ENCODE results near the gene RNPEPL1. TPM values are rescaled to one million over a fixed set of nuclear protein-coding genes. Genes with fewer than 3 reads are reported as not detected.
A peak's percentile ranks its signal among the peaks of the same experiment; 100 is the strongest.
"Not testable (repeated sequence)": the region's sequence is repeated elsewhere in the genome, so short reads cannot be mapped to it uniquely, and the experiment has no call there.

RNPEPL1 gene
- polyA plus RNA-seq, 3 donors = 15.4 to 100 (median 36.4) TPM

- intact Hi-C loops (cut with micrococcal nuclease) = no loop called here
- Mint-ChIP-seq H3K4me3 (peak overlapping the region in 1 of 2 donors; percentile 80), H3K27ac (peak overlapping the region in 1 of 7 donors; percentile 1)
Observed at GRCh38 chr2:240520130-240520973, 47.9 kb upstream of the RNPEPL1 start.

DNA sequence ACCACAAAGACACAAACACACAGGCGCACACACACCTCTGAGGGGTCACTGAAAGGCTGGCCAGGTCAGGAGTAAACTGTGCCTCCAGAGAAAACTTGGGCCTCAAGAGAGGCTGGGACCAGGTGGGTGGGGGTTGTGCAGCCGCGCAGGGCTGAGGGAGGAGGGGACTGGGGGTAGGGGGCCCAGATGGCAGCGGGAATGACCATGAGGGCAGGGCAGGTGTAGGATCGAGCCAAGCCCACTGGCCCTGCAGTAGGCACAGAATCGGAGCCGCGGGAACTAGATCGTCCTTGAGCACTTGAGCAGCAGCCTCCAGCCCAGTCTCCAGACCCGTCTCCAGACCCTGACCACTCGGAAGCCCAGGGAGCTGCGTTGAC is 47.3 kb upstream of the RNPEPL1 start:
- H3K4me2 ChIP-seq (replicated peaks; ENCODE audit: extremely low read depth, low read length, poor library complexity, severe bottlenecking) = no peak overlapping the region
- 100% methylated on average over 10 of the region's 12 CpGs for WGBS (ENCODE audit: insufficient coverage)
- no peak overlapping the region for H3K9ac ChIP-seq (ENCODE audit: insufficient read depth, low read length, poor library complexity, severe bottlenecking)
- no peak overlapping the region for H3K27ac Mint-ChIP-seq
- H3K36me3 ChIP-seq (replicated peaks in 1 of 2; ENCODE audit: control insufficient read depth in 1 of 2, insufficient read depth in 2 of 2, low read length in 2 of 2) = peaks cover 20 to 43% of the 10 kb centered on the region in 2 donors
- no peak overlapping the region for H3K27ac ChIP-seq (ENCODE audit: low read depth in 1 of 2, low read length in 2 of 2)
- no peaks in the 10 kb centered on the region for H3K79me2 ChIP-seq (ENCODE audit: insufficient read depth, low read length)
- H3K9me3 Mint-ChIP-seq = peaks cover 34 to 51% (median 48%) of the 10 kb centered on the region in 7 donors
- H2AFZ ChIP-seq (ENCODE audit: insufficient read depth, low read depth, low read length, poor library complexity, severe bottlenecking) = no peak overlapping the region
- intact Hi-C loops (cut with micrococcal nuclease) = no loop called here
- H3K4me1 ChIP-seq (ENCODE audit: control insufficient read depth in 1 of 2, insufficient read depth in 2 of 2, low read length in 2 of 2) = no peaks in the 10 kb centered on the region
- peak overlapping the region in 1 of 2 donors; percentile 80 for H3K4me3 Mint-ChIP-seq
- peaks cover 45 to 53% of the 10 kb centered on the region in 2 donors for H3K9me3 ChIP-seq (replicated peaks in 1 of 2; ENCODE audit: control insufficient read depth in 1 of 2, insufficient read depth in 1 of 2, low read length in 2 of 2)
- H3K36me3 Mint-ChIP-seq = peaks cover 54 to 66% of the 10 kb centered on the region in 2 donors
- H3K4me3 ChIP-seq (replicated peaks in 1 of 3; ENCODE audit: low read depth in 2 of 3, low read length in 3 of 3) = no peak overlapping the region
- H3K27me3 Mint-ChIP-seq (ENCODE audit: low read depth in 3 of 3) = peaks cover 14 to 32% (median 16%) of the 10 kb centered on the region in 3 donors
- H3K27me3 ChIP-seq (ENCODE audit: control insufficient read depth in 2 of 2, insufficient read depth in 2 of 2, low read length in 2 of 2) = peaks cover 0 to 8% of the 10 kb centered on the region in 2 donors
- peaks cover 6% of the 10 kb centered on the region for H3K4me1 Mint-ChIP-seq
- peaks cover 4% of the 10 kb centered on the region for H4K20me1 ChIP-seq (ENCODE audit: insufficient read depth, low read length)
- TF ChIP-seq, protein P1, sequence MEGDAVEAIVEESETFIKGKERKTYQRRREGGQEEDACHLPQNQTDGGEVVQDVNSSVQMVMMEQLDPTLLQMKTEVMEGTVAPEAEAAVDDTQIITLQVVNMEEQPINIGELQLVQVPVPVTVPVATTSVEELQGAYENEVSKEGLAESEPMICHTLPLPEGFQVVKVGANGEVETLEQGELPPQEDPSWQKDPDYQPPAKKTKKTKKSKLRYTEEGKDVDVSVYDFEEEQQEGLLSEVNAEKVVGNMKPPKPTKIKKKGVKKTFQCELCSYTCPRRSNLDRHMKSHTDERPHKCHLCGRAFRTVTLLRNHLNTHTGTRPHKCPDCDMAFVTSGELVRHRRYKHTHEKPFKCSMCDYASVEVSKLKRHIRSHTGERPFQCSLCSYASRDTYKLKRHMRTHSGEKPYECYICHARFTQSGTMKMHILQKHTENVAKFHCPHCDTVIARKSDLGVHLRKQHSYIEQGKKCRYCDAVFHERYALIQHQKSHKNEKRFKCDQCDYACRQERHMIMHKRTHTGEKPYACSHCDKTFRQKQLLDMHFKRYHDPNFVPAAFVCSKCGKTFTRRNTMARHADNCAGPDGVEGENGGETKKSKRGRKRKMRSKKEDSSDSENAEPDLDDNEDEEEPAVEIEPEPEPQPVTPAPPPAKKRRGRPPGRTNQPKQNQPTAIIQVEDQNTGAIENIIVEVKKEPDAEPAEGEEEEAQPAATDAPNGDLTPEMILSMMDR (IDR thresholded peaks at IDR 0.05) = no peak
- DNase-seq = no peak

More at GRCh38 chr2:240520130-240520973, 47.9 kb upstream of the RNPEPL1 start:
- no peak overlapping the region for H3K27ac ChIP-seq (ENCODE audit: low read depth in 1 of 2, low read length in 2 of 2)
- H2AFZ ChIP-seq (ENCODE audit: insufficient read depth, low read depth, low read length, poor library complexity, severe bottlenecking) = no peak overlapping the region
- H4K20me1 ChIP-seq (ENCODE audit: insufficient read depth, low read length) = peaks cover 4% of the 10 kb centered on the region
- peaks cover 17 to 37% of the 10 kb centered on the region in 2 donors for H3K36me3 ChIP-seq (replicated peaks in 1 of 2; ENCODE audit: control insufficient read depth in 1 of 2, insufficient read depth in 2 of 2, low read length in 2 of 2)
- 33% methylated on average over 40 of the region's 52 CpGs for WGBS (ENCODE audit: insufficient coverage)
- peaks cover 39 to 47% of the 10 kb centered on the region in 2 donors for H3K9me3 ChIP-seq (replicated peaks in 1 of 2; ENCODE audit: control insufficient read depth in 1 of 2, insufficient read depth in 1 of 2, low read length in 2 of 2)
- H3K27me3 ChIP-seq (ENCODE audit: control insufficient read depth in 2 of 2, insufficient read depth in 2 of 2, low read length in 2 of 2) = peaks cover 0 to 8% of the 10 kb centered on the region in 2 donors
- no peak overlapping the region for H3K4me2 ChIP-seq (replicated peaks; ENCODE audit: extremely low read depth, low read length, poor library complexity, severe bottlenecking)
- H3K36me3 Mint-ChIP-seq = peaks cover 50 to 60% of the 10 kb centered on the region in 2 donors
- peaks cover 6% of the 10 kb centered on the region for H3K4me1 Mint-ChIP-seq
- no peaks in the 10 kb centered on the region for H3K4me1 ChIP-seq (ENCODE audit: control insufficient read depth in 1 of 2, insufficient read depth in 2 of 2, low read length in 2 of 2)
- H3K9ac ChIP-seq (ENCODE audit: insufficient read depth, low read length, poor library complexity, severe bottlenecking) = no peak overlapping the region
- H3K9me3 Mint-ChIP-seq = peaks cover 29 to 45% (median 42%) of the 10 kb centered on the region in 7 donors
- no peak overlapping the region for H3K4me3 ChIP-seq (replicated peaks in 1 of 3; ENCODE audit: low read depth in 2 of 3, low read length in 3 of 3)
- DNase-seq = no peak
- TF ChIP-seq, protein P1 (IDR thresholded peaks at IDR 0.05) = no peak
- H3K27me3 Mint-ChIP-seq (ENCODE audit: low read depth in 3 of 3) = peaks cover 14 to 32% (median 16%) of the 10 kb centered on the region in 3 donors
- H3K79me2 ChIP-seq (ENCODE audit: insufficient read depth, low read length) = no peaks in the 10 kb centered on the region

DNA sequence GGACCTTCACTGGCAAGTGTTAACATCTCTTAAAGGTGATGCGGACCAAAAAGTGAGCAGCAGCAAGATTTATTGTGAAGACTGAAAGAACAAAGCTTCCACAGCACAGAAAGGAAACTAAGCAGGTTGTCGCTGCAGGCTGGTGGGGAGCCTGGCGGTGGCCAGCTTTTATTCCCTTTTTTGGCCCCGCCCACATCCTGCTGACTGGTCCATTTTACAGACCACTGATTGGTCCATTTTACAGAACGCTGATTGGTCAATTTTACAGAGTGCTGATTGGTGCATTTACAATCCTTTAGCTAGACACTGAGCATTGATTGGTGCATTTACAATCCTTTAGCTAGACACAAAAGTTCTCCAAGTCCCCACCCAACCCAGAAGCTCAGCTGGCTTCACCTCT is 46.4 kb upstream of the RNPEPL1 start:
- H3K27ac Mint-ChIP-seq; intact Hi-C loops (cut with micrococcal nuclease); DNase-seq; H3K4me2 ChIP-seq (replicated peaks; ENCODE audit: extremely low read depth, low read length, poor library complexity, severe bottlenecking); H3K4me1 Mint-ChIP-seq; H3K27ac ChIP-seq (ENCODE audit: low read depth in 1 of 2, low read length in 2 of 2); H3K27me3 ChIP-seq (ENCODE audit: control insufficient read depth in 2 of 2, insufficient read depth in 2 of 2, low read length in 2 of 2); H2AFZ ChIP-seq (ENCODE audit: insufficient read depth, low read depth, low read length, poor library complexity, severe bottlenecking); H3K4me1 ChIP-seq (ENCODE audit: control insufficient read depth in 1 of 2, insufficient read depth in 2 of 2, low read length in 2 of 2); H3K4me3 ChIP-seq (replicated peaks in 1 of 3; ENCODE audit: low read depth in 2 of 3, low read length in 3 of 3); H3K79me2 ChIP-seq (ENCODE audit: insufficient read depth, low read length); H4K20me1 ChIP-seq (ENCODE audit: insufficient read depth, low read length); H3K9ac ChIP-seq (ENCODE audit: insufficient read depth, low read length, poor library complexity, severe bottlenecking); H3K4me3 Mint-ChIP-seq: not testable (repeated sequence)
- Histone ChIP-seq H3K36me3 (replicated peaks in 1 of 2; ENCODE audit: control insufficient read depth in 1 of 2, insufficient read depth in 2 of 2, low read length in 2 of 2) (peaks cover 20 to 52% of the 10 kb centered on the region in 2 donors), H3K9me3 (replicated peaks in 1 of 2; ENCODE audit: control insufficient read depth in 1 of 2, insufficient read depth in 1 of 2, low read length in 2 of 2) (peaks cover 52 to 62% of the 10 kb centered on the region in 2 donors)
- 89% methylated on average over 3 of the region's 5 CpGs for WGBS (ENCODE audit: insufficient coverage)
- Mint-ChIP-seq H3K27me3 (ENCODE audit: low read depth in 3 of 3) (peaks cover 14 to 32% (median 16%) of the 10 kb centered on the region in 3 donors), H3K9me3 (peaks cover 40 to 60% (median 57%) of the 10 kb centered on the region in 7 donors), H3K36me3 (peaks cover 59 to 73% of the 10 kb centered on the region in 2 donors)

Data from CD14-positive monocyte (primary cell).